ENCODE measurements around the gene FRK.

- TF ChIP-seq, protein P1, sequence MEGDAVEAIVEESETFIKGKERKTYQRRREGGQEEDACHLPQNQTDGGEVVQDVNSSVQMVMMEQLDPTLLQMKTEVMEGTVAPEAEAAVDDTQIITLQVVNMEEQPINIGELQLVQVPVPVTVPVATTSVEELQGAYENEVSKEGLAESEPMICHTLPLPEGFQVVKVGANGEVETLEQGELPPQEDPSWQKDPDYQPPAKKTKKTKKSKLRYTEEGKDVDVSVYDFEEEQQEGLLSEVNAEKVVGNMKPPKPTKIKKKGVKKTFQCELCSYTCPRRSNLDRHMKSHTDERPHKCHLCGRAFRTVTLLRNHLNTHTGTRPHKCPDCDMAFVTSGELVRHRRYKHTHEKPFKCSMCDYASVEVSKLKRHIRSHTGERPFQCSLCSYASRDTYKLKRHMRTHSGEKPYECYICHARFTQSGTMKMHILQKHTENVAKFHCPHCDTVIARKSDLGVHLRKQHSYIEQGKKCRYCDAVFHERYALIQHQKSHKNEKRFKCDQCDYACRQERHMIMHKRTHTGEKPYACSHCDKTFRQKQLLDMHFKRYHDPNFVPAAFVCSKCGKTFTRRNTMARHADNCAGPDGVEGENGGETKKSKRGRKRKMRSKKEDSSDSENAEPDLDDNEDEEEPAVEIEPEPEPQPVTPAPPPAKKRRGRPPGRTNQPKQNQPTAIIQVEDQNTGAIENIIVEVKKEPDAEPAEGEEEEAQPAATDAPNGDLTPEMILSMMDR (IDR thresholded peaks at IDR 0.05) = no peak
- TF ChIP-seq EZH2 (IDR thresholded peaks at IDR 0.05) = no peak
These were observed 18.8 kb downstream of the FRK start for GRCh38 chr6:116041934-116042333.

Data from neural progenitor cell (in vitro differentiated cells).